ENCODE results near the gene RGS19. TPM values are rescaled to one million over a fixed set of nuclear protein-coding genes. Genes with fewer than 3 reads are reported as not detected.

Gene RGS19
- total RNA-seq, 2 donors from 2014 or later: 9.1 to 14.5 TPM

- Histone ChIP-seq H3K4me3 (no peak within 1 kb of the TSS), H3K36me3 (replicated peaks in 1 of 2; ENCODE audit: insufficient read depth in 1 of 2, low read depth in 2 of 2) (no peaks in the 10 kb centered on the region), H3K27me3 (peaks cover 0 to 12% of the 10 kb centered on the region in 2 donors), H3K4me1 (peaks cover 14% of the 10 kb centered on the region), H3K27ac (peak within 1 kb of the TSS in 2 of 4 donors; percentile 31 to 53), H3K9me3 (no peaks in the 10 kb centered on the region)
- 1% methylated on average over 104 of the region's 111 CpGs; no CpG with 5 or more reads in 1 of the 2 donors for WGBS, 2 donors
- DNase-seq (no peak), ATAC-seq (no peak)
- intact Hi-C loops (cut with DNase I): no loop called here
- no peak for TF ChIP-seq POLR2A (IDR thresholded peaks at IDR 0.05)
- no peak for TF ChIP-seq CTCF (IDR thresholded peaks at IDR 0.05)
Observed at GRCh38 chr20:64049060-64049877, 30.0 kb downstream of the RGS19 start, which contains the start of gene SOX18. Gene SOX18 (minus strand): TSS chr20:64049639. CDS start chr20:64049516, 123 bp downstream.

- ATAC-seq (no peak), DNase-seq (no peak)
- intact Hi-C loops (cut with DNase I): no loop called here
- Histone ChIP-seq H3K27ac (no peak overlapping the region), H3K36me3 (replicated peaks in 1 of 2; ENCODE audit: insufficient read depth in 1 of 2, low read depth in 2 of 2) (no peaks in the 10 kb centered on the region), H3K9me3 (no peaks in the 10 kb centered on the region), H3K4me3 (no peak overlapping the region), H3K27me3 (peaks cover 0 to 12% of the 10 kb centered on the region in 2 donors), H3K4me1 (peaks cover 14% of the 10 kb centered on the region)
- TF ChIP-seq CTCF (IDR thresholded peaks at IDR 0.05): no peak
- WGBS, 2 donors: 8% methylated on average over 87 of the region's 101 CpGs; no CpG with 5 or more reads in 1 of the 2 donors
Observed at GRCh38 chr20:64048402-64049044, 30.8 kb downstream of the RGS19 start.

GRCh38 chr20:64047968-64048401 is 31.3 kb downstream of the RGS19 start:
- 6 to 10% methylated on average over 15 to 49 of the region's 49 CpGs for WGBS, 2 donors
- intact Hi-C loops (cut with DNase I): no loop called here
- no peak overlapping the region for H3K4me3 ChIP-seq

GRCh38 chr20:64047046-64047389 is 32.3 kb downstream of the RGS19 start:
- intact Hi-C loops (cut with DNase I): no loop called here
- peaks cover 19% of the 10 kb centered on the region for H3K4me1 ChIP-seq
- H3K27me3 ChIP-seq: peaks cover 0 to 16% of the 10 kb centered on the region in 2 donors
- TF ChIP-seq CTCF (IDR thresholded peaks at IDR 0.05) (no peak), POLR2A (IDR thresholded peaks at IDR 0.05) (no peak)
- H3K27ac ChIP-seq: no peak overlapping the region
- no peak overlapping the region for H3K4me3 ChIP-seq
- 62 to 77% methylated on average over 8 of the region's 8 CpGs for WGBS, 2 donors
- DNase-seq: no peak
- no peaks in the 10 kb centered on the region for H3K36me3 ChIP-seq (replicated peaks in 1 of 2; ENCODE audit: insufficient read depth in 1 of 2, low read depth in 2 of 2)
- ATAC-seq: no peak
- H3K9me3 ChIP-seq: no peaks in the 10 kb centered on the region

More at GRCh38 chr20:64047968-64048401, 31.3 kb downstream of the RGS19 start:
- ATAC-seq (no peak), DNase-seq (no peak)
- Histone ChIP-seq H3K27me3 (peaks cover 0 to 12% of the 10 kb centered on the region in 2 donors), H3K27ac (no peak overlapping the region), H3K4me1 (peaks cover 14% of the 10 kb centered on the region), H3K36me3 (replicated peaks in 1 of 2; ENCODE audit: insufficient read depth in 1 of 2, low read depth in 2 of 2) (no peaks in the 10 kb centered on the region), H3K9me3 (no peaks in the 10 kb centered on the region)
- TF ChIP-seq CTCF (IDR thresholded peaks at IDR 0.05) (no peak), POLR2A (IDR thresholded peaks at IDR 0.05) (no peak)

Measured in body of pancreas (tissue), 4 donors.